Left lobe of liver (tissue), 2 donors: ENCODE measurements around the gene RNF212B. TPM values are rescaled to one million over a fixed set of nuclear protein-coding genes. Genes with fewer than 3 reads are reported as not detected.
A peak's percentile ranks its signal among the peaks of the same experiment; 100 is the strongest.
"Not testable (repeated sequence)": the region's sequence is repeated elsewhere in the genome, so short reads cannot be mapped to it uniquely, and the experiment has no call there.

Source experiments
- ATAC-seq: fragments of 200-7000 bp; cut with Tn5 transposase; one replicate; pipeline ENCODE4 v1.9.1; 2020; ENCODE audit warnings: mild to moderate bottlenecking, moderate library complexity
- DNase-seq: peaks from one replicate; pipeline ENCODE4 v3.0.0-alpha.2; 2020; ENCODE audit warnings: low spot score
- total RNA-seq: library from RNA; stranded (reverse); gene quantifications from one replicate; pipeline ENCODE4 v1.2.1, GENCODE V29; 2021
- donor health status: DM: no; HTN: no; CAD: no; lungs with moderate emphysema.
- donor health status: DM: no; HTN: yes; CAD: no.

Gene RNF212B
- total RNA-seq, 1 donor from 2014 or later = not detected

GRCh38 chr14:23242076-23242475 lies 4.3 kb downstream of the RNF212B start:
- ATAC-seq = no peak
- no peak for DNase-seq

- ATAC-seq = no peak
- DNase-seq = no peak
Measured at GRCh38 chr14:23243066-23243465, 5.3 kb downstream of the RNF212B start.

DNA sequence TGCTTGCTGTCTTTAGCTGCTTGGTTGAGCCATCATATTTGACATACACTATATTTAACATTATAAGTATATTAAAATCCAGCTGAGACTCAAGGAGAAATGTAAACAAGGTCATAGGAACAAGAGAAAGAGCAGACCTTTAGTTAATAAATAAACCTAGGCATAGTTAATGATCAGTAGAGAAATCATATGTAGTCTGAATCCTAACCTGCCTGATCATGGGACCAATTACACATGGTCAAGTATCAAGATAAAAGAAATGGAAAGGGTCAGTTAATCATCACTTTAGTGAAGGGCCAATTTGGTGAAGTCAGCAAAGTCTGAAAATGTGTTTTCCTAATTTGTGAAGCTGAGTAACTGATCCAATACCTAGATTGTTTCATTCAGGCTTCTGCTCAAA lies 7.5 kb downstream of the RNF212B start:
- peak; percentile 83 for ATAC-seq
- no peak for DNase-seq

- DNase-seq (no peak), ATAC-seq (no peak)
Measured at GRCh38 chr14:23248601-23249000, 10.9 kb downstream of the RNF212B start.

- ATAC-seq (peak; percentile 80), DNase-seq (no peak)
Measured at GRCh38 chr14:23249824-23250223, 12.1 kb downstream of the RNF212B start.

GRCh38 chr14:23252006-23252405 lies 14.3 kb downstream of the RNF212B start:
- DNase-seq (no peak), ATAC-seq (no peak)

GRCh38 chr14:23252420-23253333 lies 14.9 kb downstream of the RNF212B start:
- ATAC-seq = no peak

GRCh38 chr14:23258256-23258655 lies 20.5 kb downstream of the RNF212B start:
- ATAC-seq (no peak), DNase-seq (no peak)

More at GRCh38 chr14:23252420-23253333, 14.9 kb downstream of the RNF212B start:
- no peak for DNase-seq

- DNase-seq (no peak), ATAC-seq (no peak)
Measured at GRCh38 chr14:23259426-23259825, 21.7 kb downstream of the RNF212B start.

DNA sequence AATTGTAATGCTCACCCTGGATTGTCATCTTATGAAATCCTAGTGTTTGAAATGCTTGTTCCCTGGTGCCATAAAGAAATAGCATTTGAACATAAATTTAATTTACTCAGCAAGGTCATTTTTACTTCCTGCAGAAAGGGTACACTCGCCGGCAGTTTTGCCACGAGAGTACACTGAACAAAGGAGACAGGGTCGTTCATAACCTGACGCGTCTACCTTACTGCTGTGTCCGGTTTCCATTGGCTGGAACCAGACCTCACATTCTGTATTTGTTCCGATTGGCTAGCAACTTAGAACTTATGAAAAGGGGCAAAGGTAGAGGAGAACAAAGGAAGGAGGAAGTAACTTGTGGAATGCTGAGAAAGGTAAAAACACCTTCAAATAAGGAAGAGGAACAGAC lies 23.1 kb downstream of the RNF212B start:
- not testable (repeated sequence) for DNase-seq, ATAC-seq

- ATAC-seq = no peak
Measured at GRCh38 chr14:23269193-23269592, 31.5 kb downstream of the RNF212B start.

DNA sequence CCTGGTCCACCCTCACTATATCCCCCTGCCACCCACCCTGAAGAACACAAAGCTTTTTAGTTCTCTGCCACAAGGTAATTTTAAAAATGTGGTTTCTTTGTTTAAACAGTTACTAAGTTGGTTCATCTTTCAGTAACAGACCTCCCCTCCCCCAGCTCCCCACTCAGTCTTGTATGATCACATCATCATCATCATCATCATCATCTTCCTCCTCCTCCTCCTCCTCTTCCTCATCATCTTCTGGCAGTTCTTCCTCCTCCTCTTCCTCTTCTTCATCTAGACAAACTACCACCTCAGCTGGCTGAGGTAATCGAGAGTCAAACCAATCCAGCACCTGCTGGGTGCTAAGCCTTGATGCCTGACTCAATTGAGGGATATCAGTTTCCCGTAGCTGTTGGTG lies 37.7 kb downstream of the RNF212B start:
- ATAC-seq = no peak

More at GRCh38 chr14:23269193-23269592, 31.5 kb downstream of the RNF212B start:
- DNase-seq = no peak

DNA sequence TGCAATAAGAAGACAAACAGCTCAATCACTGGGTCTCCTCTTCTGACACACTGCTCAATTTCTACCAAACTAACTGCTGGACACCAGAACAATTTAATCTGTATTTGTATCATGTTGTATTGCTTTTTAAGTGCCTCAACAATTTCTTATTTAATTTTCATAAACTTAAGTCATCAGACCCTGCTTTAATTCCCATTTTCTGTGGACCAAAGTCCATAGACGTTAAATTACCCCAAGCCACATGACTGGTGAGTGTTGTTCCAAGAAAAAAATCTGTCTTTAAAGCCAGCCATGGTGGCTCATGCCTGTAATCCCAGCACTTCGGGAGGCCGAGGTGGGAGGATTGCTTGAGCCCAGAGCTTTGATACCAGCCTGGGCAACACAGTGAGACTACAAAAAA lies 39.5 kb downstream of the RNF212B start:
- ATAC-seq = no peak
- DNase-seq = no peak

More for the DNA sequence above, 37.7 kb downstream of the RNF212B start:
- DNase-seq = no peak

DNA sequence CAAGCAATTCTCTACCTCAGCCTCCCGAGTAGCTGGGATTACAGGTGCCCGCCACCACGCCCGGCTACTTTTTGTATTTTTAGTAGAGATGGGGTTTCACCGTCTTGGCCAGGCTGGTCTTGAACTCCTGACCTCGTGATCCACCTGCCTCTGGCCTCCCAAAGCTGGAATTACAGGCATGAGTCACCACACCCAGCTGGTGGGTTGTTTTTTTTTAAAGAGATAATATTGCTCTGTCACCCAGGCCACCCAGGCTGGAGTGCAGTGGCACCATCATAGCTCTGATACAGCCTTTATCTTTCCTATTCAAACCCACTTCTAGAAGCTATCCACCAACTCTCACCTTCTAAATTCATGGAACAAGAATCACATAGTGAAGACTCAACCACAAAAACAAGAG lies 40.2 kb downstream of the RNF212B start:
- not testable (repeated sequence) for ATAC-seq, DNase-seq

DNA sequence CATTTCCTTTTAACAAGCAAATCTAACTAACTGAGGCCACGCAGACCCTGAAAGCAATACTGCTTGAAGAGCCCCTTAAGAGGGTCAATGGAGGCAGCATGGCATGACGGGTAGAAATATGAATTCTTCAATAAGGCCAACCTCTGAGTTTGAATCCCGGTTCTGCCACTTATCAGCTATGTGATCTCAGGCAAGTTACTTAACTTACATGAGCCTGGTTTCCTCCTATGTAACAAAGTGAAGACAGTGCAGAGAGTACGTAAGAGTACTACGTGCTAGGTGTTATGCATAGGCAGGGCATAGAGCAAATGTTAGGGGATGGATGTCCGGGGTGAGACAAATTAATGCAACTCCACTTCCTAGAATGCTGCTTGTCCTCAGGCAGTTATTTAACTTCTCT lies 43.5 kb downstream of the RNF212B start:
- DNase-seq (no peak), ATAC-seq (no peak)

- ATAC-seq = peak; percentile 2
- no peak for DNase-seq
Measured at GRCh38 chr14:23284654-23285529, 47.2 kb downstream of the RNF212B start.

- peak; percentile 28 for ATAC-seq
- DNase-seq = no peak
Measured at GRCh38 chr14:23285530-23286019, 47.8 kb downstream of the RNF212B start.

GRCh38 chr14:23286020-23286901 lies 48.5 kb downstream of the RNF212B start, which contains the start of gene HOMEZ:
HOMEZ (minus strand) TSS chr14:23286132; CDS start chr14:23285952, 180 bp downstream.
- DNase-seq (peak; percentile 100), ATAC-seq (peak; percentile 97)

GRCh38 chr14:23286902-23287479 lies 49.3 kb downstream of the RNF212B start:
- ATAC-seq (no peak), DNase-seq (no peak)
